ENCODE data around the gene MAGED1. TPM values are rescaled to one million over a fixed set of nuclear protein-coding genes. Genes with fewer than 3 reads are reported as not detected.

The MAGED1 gene
- total RNA-seq, 1 donor from 2014 or later: 66.3 TPM

DNA sequence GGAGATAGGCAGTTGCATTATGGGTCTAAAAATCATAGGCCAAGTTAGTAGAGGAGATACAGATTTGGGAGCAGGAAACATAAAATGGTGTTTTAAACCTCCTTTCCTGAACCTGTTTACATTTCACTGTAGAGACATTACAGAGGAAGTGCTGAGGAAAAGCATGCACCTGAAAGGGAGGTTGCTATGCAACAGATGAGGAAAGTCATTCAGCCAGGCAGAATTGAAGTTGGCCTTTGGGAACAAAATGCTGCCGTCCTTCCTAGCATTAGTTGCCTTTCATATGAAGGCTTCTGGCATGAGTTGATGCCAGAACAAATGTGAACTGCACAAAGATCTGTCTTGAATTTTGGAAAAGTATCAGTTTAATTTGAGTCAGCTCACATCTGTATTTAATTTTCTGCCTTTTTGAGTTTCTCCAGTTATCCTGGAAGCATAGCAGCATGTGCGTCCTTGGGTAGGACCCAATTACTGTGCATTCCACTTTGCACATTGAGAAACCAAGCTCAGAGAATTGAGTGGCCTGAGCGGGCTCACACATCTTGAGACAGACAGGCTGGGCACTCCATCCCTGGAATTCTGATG, 38.2 kb downstream of the MAGED1 start:
- Histone ChIP-seq H3K27me3 (no peaks in the 10 kb centered on the region), H3K9me3 (no peaks in the 10 kb centered on the region), H3K36me3 (no peaks in the 10 kb centered on the region), H3K4me3 (no peak overlapping the region), H3K27ac (no peak overlapping the region), H3K4me1 (no peaks in the 10 kb centered on the region)
- ATAC-seq: no peak
- TF ChIP-seq, protein P1, sequence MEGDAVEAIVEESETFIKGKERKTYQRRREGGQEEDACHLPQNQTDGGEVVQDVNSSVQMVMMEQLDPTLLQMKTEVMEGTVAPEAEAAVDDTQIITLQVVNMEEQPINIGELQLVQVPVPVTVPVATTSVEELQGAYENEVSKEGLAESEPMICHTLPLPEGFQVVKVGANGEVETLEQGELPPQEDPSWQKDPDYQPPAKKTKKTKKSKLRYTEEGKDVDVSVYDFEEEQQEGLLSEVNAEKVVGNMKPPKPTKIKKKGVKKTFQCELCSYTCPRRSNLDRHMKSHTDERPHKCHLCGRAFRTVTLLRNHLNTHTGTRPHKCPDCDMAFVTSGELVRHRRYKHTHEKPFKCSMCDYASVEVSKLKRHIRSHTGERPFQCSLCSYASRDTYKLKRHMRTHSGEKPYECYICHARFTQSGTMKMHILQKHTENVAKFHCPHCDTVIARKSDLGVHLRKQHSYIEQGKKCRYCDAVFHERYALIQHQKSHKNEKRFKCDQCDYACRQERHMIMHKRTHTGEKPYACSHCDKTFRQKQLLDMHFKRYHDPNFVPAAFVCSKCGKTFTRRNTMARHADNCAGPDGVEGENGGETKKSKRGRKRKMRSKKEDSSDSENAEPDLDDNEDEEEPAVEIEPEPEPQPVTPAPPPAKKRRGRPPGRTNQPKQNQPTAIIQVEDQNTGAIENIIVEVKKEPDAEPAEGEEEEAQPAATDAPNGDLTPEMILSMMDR (IDR thresholded peaks at IDR 0.05): no peak
- intact Hi-C loops (cut with DNase I): no loop called here
- no peak for DNase-seq

Other genes starting within 250 kb of the MAGED1 start
- gene CENPVL2, start 210.8 kb upstream of the MAGED1 start, total RNA-seq: not detected
- not detected for gene CENPVL1, start 183.1 kb upstream of the MAGED1 start, total RNA-seq
- 10.4 TPM for gene GSPT2, start 150.2 kb upstream of the MAGED1 start, total RNA-seq
- gene MAGED4B, start 175.6 kb downstream of the MAGED1 start, total RNA-seq: 6.1 TPM

All from upper lobe of right lung (tissue), 1 donor.